Measurements from ENCODE around the gene EPG5. TPM values are rescaled to one million over a fixed set of nuclear protein-coding genes. Genes with fewer than 3 reads are reported as not detected.

EPG5 gene
- total and polyA plus RNA-seq, 10 donors, result 4.6 to 67.9 (median 48.5) TPM

GRCh38 chr18:45940724-45941123 lies 26.4 kb downstream of the EPG5 start:
- WGBS, 5 donors, result 83 to 91% (median 84%) methylated on average over 2 of the region's 2 CpGs

GRCh38 chr18:45939236-45939635 lies 27.9 kb downstream of the EPG5 start:
- Histone ChIP-seq H3K36me3 (peaks cover 6 to 98% (median 83%) of the 10 kb centered on the region in 6 donors), H3K4me3 (no peak overlapping the region), H3K27ac (peak overlapping the region in 1 of 8 donors; percentile 37), H3K4me1 (peaks cover 0 to 16% (median 0%) of the 10 kb centered on the region in 6 donors), H3K9me3 (no peaks in the 10 kb centered on the region), H3K27me3 (replicated peaks in 1 of 7) (no peaks in the 10 kb centered on the region)
- TF ChIP-seq POLR2AphosphoS5 (IDR thresholded peaks at IDR 0.05), result no peak
- TF ChIP-seq POLR2A (IDR thresholded peaks at IDR 0.05), result no peak
- no peak for TF ChIP-seq CTCF (IDR thresholded peaks at IDR 0.05 in 8 of 11, conservative IDR thresholded peaks at IDR 0.05 in 3 of 11)
- intact Hi-C loops (cut with DNase I; ENCODE audit: low total_unique reads), result no loop called here
- DNase-seq, result no peak
- 83 to 91% (median 90%) methylated on average over 2 of the region's 2 CpGs for whole genome bisulfite sequencing, 5 donors

More at GRCh38 chr18:45940724-45941123, 26.4 kb downstream of the EPG5 start:
- Histone ChIP-seq H3K4me1 (peaks cover 0 to 16% (median 0%) of the 10 kb centered on the region in 6 donors), H3K27me3 (replicated peaks in 1 of 7) (no peaks in the 10 kb centered on the region), H3K27ac (no peak overlapping the region), H3K36me3 (peaks cover 6 to 98% (median 87%) of the 10 kb centered on the region in 6 donors), H3K9me3 (no peaks in the 10 kb centered on the region), H3K4me3 (no peak overlapping the region)
- no peak for DNase-seq
- intact Hi-C loops (cut with DNase I; ENCODE audit: low total_unique reads), result no loop called here
- TF ChIP-seq CTCF (IDR thresholded peaks at IDR 0.05 in 8 of 11, conservative IDR thresholded peaks at IDR 0.05 in 3 of 11) (no peak), POLR2A (IDR thresholded peaks at IDR 0.05) (no peak), POLR2AphosphoS5 (IDR thresholded peaks at IDR 0.05) (no peak)

DNA sequence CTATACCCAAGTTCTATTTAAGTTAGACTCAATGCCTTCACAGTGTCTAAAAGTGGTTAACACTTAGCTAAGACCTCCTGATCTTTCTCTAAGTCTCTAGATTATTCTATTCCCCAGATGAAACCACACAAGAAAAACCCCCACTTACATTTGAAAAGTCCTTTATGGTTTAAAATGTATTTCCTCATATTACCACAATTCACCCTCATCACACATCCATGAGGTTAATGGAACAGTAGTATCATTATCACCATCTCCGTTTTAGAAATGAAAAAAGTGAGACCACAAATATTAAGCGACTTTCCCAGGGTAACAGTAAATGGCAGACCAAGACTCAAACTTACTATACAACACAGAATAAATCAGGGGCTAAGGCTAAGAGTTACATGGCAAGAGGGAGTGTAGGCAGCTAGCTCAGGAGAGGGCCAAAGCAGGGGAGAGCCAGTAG lies 28.6 kb downstream of the EPG5 start:
- TF ChIP-seq CTCF (IDR thresholded peaks at IDR 0.05 in 8 of 11, conservative IDR thresholded peaks at IDR 0.05 in 3 of 11) (no peak), POLR2AphosphoS5 (IDR thresholded peaks at IDR 0.05) (no peak), POLR2A (IDR thresholded peaks at IDR 0.05) (no peak)
- Histone ChIP-seq H3K9me3 (no peaks in the 10 kb centered on the region), H3K27me3 (replicated peaks in 1 of 7) (no peaks in the 10 kb centered on the region), H3K36me3 (peaks cover 6 to 98% (median 80%) of the 10 kb centered on the region in 6 donors), H3K4me1 (peaks cover 0 to 16% (median 0%) of the 10 kb centered on the region in 6 donors), H3K27ac (peak overlapping the region in 2 of 8 donors; percentile 6 to 37), H3K4me3 (no peak overlapping the region)
- intact Hi-C loops (cut with DNase I; ENCODE audit: low total_unique reads), result no loop called here
- DNase-seq, result no peak
- 42 to 75% (median 62%) methylated on average over 2 of the region's 2 CpGs for WGBS, 5 donors

DNA sequence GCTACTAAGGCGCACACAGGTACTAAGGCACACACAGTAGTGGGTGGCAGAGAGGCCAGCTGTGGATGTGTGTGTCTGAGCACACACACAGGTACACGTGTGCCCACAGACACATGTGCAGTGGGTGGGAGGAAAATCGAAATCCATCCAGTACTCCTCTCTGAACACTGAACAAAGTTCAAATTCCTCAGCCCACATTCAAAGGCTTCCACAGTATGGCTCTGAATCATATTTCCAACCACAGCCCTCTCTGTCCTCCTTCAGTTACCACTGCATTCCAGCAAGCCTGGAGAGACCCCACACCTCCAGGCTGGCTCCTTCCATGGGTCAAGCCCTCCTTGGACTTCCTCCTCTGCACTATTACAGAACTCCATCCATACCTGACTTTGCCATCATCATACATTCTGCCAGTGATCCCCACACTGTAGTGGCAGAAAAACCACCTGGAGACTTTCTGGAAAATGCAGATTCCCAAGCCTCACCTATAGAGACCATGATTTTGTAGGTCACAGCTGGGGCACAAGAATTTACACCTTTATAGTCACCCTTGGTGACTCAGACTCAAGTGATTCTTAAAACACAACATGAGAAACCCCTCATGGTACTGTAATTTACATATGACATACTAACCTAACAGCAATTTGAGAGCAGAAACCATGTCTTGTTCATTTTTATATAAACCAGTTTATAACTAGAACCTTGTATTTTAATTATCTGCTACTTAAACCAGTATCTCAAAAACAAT lies 31.4 kb downstream of the EPG5 start:
- no peaks in the 10 kb centered on the region for H3K27me3 ChIP-seq (replicated peaks in 1 of 7)
- no peak for DNase-seq
- H3K4me3 ChIP-seq, result no peak overlapping the region
- TF ChIP-seq POLR2AphosphoS5 (IDR thresholded peaks at IDR 0.05) (no peak), CTCF (IDR thresholded peaks at IDR 0.05 in 8 of 11, conservative IDR thresholded peaks at IDR 0.05 in 3 of 11) (no peak), POLR2A (IDR thresholded peaks at IDR 0.05) (no peak)
- WGBS, 5 donors, result 80 to 100% (median 94%) methylated on average over 3 of the region's 3 CpGs
- intact Hi-C loops (cut with DNase I; ENCODE audit: low total_unique reads), result no loop called here
- no peak overlapping the region for H3K27ac ChIP-seq
- no peaks in the 10 kb centered on the region for H3K9me3 ChIP-seq
- H3K36me3 ChIP-seq, result peaks cover 2 to 98% (median 70%) of the 10 kb centered on the region in 6 donors
- H3K4me1 ChIP-seq, result peaks cover 0 to 16% (median 0%) of the 10 kb centered on the region in 6 donors

Data from spleen (tissue), 11 donors.